HepG2 (cell line): ENCODE results near the gene TAPBP. TPM values are rescaled to one million over a fixed set of nuclear protein-coding genes. Genes with fewer than 3 reads are reported as not detected.

Source experiments
- ATAC-seq: fragments of 200-7000 bp; cut with Tn5 transposase; 3 replicates; pipeline ENCODE4 v1.9.1; 2020; ENCODE audit warnings: mild to moderate bottlenecking, moderate library complexity
- BruUV-seq: library from RNA; stranded (reverse); fragments of 400-500 nt; replicated peaks from 2 replicates; lab custom pipeline; 2021; lab: Mats Ljungman, UMichigan
- CTCF ChIA-PET: fragments of 300-600 bp; formaldehyde crosslinking; extraction: SDS; loops from one replicate; lab custom pipeline; 2021; ENCODE audit warnings: low total read pairs, inconsistent platforms, low intra/inter-chr PET ratio; lab: Yijun Ruan, JAX
- POLR2A ChIA-PET: fragments of 350-600 bp; sonication (Branson Sonifier 250); formaldehyde crosslinking; loops from one replicate; lab custom pipeline; 2020; ENCODE audit warnings: antibody characterized with exemption, inconsistent platforms; lab: Yijun Ruan, JAX
- DNase-seq: peaks from one replicate; pipeline ENCODE4 v3.0.0-alpha.2; 2015; ENCODE audit warnings: low spot score
- FAIRE-seq: peaks from 3 replicates; lab custom pipeline; 2011; peaks lifted over from hg19 to GRCh38; lab: Jason Lieb, UNC
- H2AFZ ChIP-seq: one replicate; pipeline ENCODE4 v1.6.1; 2011; ENCODE audit warnings: low read length, inconsistent platforms
- H3K27ac ChIP-seq: fragments of 300-600 bp; 3 replicates; pipeline ENCODE4 v1.8.0; 2011; ENCODE audit warnings: mixed run types, mild to moderate bottlenecking, mixed read lengths, low read length, inconsistent platforms; ENCODE audit not compliant: insufficient read depth; ENCODE audit errors: extremely low read length
- H3K27me3 ChIP-seq, 2 experiments: fragments of 200-600 bp in 1 of 2; 2 replicates in 1 of 2; 3 replicates in 1 of 2; pipeline versions ENCODE4 v1.6.0 to v1.8.0; 2011; ENCODE audit warnings: low read length in 2 of 2, mild to moderate bottlenecking in 2 of 2, moderate library complexity in 2 of 2, inconsistent platforms in 1 of 2; ENCODE audit not compliant: insufficient read depth in 2 of 2, control insufficient read depth in 1 of 2
- H3K36me3 ChIP-seq, 2 experiments: fragments of 200-600 bp in 1 of 2; replicated peaks in 1 of 2; 2 replicates in 1 of 2; 3 replicates in 1 of 2; pipeline versions ENCODE4 v1.5.1 to v1.8.0; 2011; ENCODE audit warnings: low read length in 2 of 2, inconsistent platforms in 1 of 2; ENCODE audit not compliant: insufficient read depth in 2 of 2, control insufficient read depth in 1 of 2
- H3K4me1 ChIP-seq: 2 replicates; pipeline ENCODE4 v1.5.1; 2012; ENCODE audit warnings: low read length, inconsistent platforms; ENCODE audit not compliant: insufficient read depth
- H3K4me2 ChIP-seq: 2 replicates; pipeline ENCODE4 v1.6.0; 2011; ENCODE audit warnings: low read depth, low read length, inconsistent platforms
- H3K4me3 ChIP-seq, 3 experiments: fragments of 200-600 bp in 1 of 3; sonication (generic), shearing (Covaris generic) in 1 of 3; replicated peaks in 1 of 3; 2 replicates each; pipeline ENCODE4 v1.5.1; 2011 to 2016; ENCODE audit warnings: low read length in 3 of 3, inconsistent platforms in 2 of 3, low read depth in 2 of 3, mild to moderate bottlenecking in 2 of 3, control low read depth in 1 of 3, mixed read lengths in 1 of 3; ENCODE audit not compliant: insufficient read depth in 1 of 3
- H3K79me2 ChIP-seq: one replicate; pipeline ENCODE4 v1.6.1; 2011; ENCODE audit warnings: low read length, inconsistent platforms; ENCODE audit not compliant: insufficient read depth
- H3K9ac ChIP-seq: 2 replicates; pipeline ENCODE4 v1.6.0; 2011; ENCODE audit warnings: mild to moderate bottlenecking, low read depth, low read length, inconsistent platforms; ENCODE audit not compliant: insufficient read depth
- H3K9me3 ChIP-seq: 2 replicates; pipeline ENCODE4 v1.5.1; 2012; ENCODE audit warnings: mild to moderate bottlenecking, low read length
- H4K20me1 ChIP-seq: 2 replicates; pipeline ENCODE4 v1.6.0; 2011; ENCODE audit warnings: inconsistent platforms, mild to moderate bottlenecking, low read length, moderate library complexity; ENCODE audit not compliant: insufficient read depth
- BCL6 ChIP-seq: IDR thresholded peaks from 2 replicates; pipeline ENCODE4 v1.6.1; 2016; ENCODE audit warnings: missing genetic modification reagents, missing compliant biosample characterization
- FOXM1 ChIP-seq: sonication (generic); formaldehyde crosslinking; IDR thresholded peaks from 2 replicates; pipeline ENCODE4 v1.5.0; 2020; ENCODE audit warnings: missing genetic modification reagents
- FOXP4 ChIP-seq: sonication (generic); formaldehyde crosslinking; IDR thresholded peaks from 2 replicates; pipeline ENCODE4 v1.4.0; 2020; ENCODE audit warnings: missing genetic modification reagents
- KDM5A ChIP-seq: fragments of 200-600 bp; sonication (generic); IDR thresholded peaks from 2 replicates; pipeline ENCODE4 v1.7.0; 2018; ENCODE audit warnings: antibody characterized with exemption, mild to moderate bottlenecking, low read length, borderline replicate concordance
- MAX ChIP-seq: IDR thresholded peaks from 2 replicates; pipeline ENCODE4 v1.6.1; 2012; ENCODE audit warnings: inconsistent platforms
- MXI1 ChIP-seq: IDR thresholded peaks from 3 replicates; pipeline ENCODE4 v1.6.1; 2012; ENCODE audit warnings: low read depth, low read length, inconsistent platforms, borderline replicate concordance
- RBFOX2 ChIP-seq: fragments of 200-400 bp; formaldehyde crosslinking; IDR thresholded peaks from 2 replicates; pipeline ENCODE4 v1.6.1; 2017; ENCODE audit warnings: low read depth, mild to moderate bottlenecking, low read length
- SRY ChIP-seq: sonication (generic); formaldehyde crosslinking; IDR thresholded peaks from 2 replicates; pipeline ENCODE4 v1.8.0; 2022; ENCODE audit warnings: mild to moderate bottlenecking, missing genetic modification reagents
- ZBTB1 ChIP-seq: sonication (generic); formaldehyde crosslinking; IDR thresholded peaks from 2 replicates; pipeline ENCODE4 v1.4.0; 2020; ENCODE audit warnings: missing genetic modification reagents, borderline replicate concordance
- ZBTB7B ChIP-seq: sonication (generic); formaldehyde crosslinking; IDR thresholded peaks from 2 replicates; pipeline ENCODE4 v1.4.0; 2020; ENCODE audit warnings: missing genetic modification reagents
- ZNF326 ChIP-seq: sonication (generic); formaldehyde crosslinking; IDR thresholded peaks from 2 replicates; pipeline ENCODE4 v1.4.0; 2020; ENCODE audit warnings: missing genetic modification reagents, borderline replicate concordance
- WGBS: methylation state at CpG from one replicate; pipeline ENCODE4 v1.1.6; 2017; ENCODE audit warnings: low lambda C conversion rate; 5-methylcytosine and 5-hydroxymethylcytosine counted together
- in situ Hi-C: cut with HindIII; loops from 2 replicates; pipeline ENCODE4 v1.10.0; 2017; ENCODE audit warnings: low pct_unique_long_range_greater_than_20kb; ENCODE audit not compliant: extremely low pct_ligation_motif_present
- intact Hi-C: fragments of 100-400 bp; cut with micrococcal nuclease; formaldehyde crosslinking; loops from one replicate; pipeline ENCODE4 v1.10.0; 2022; ENCODE audit not compliant: unreplicated experiment
- polyA plus RNA-seq, 8 experiments: library from polyadenylated mRNA; depleted of rRNA in 3 of 8; stranded (reverse) in 7 of 8; unstranded in 1 of 8; fragments of >200 nt; fragmentation: Illumina TruSeq in 4 of 8; extraction: Trizol in 4 of 8; gene quantifications; 2 replicates each; pipeline versions ENCODE4 v1.2.1 to v1.2.3, GENCODE V29; 2011 to 2016; ENCODE audit warnings: low read depth in 4 of 8, missing spikeins in 1 of 8, mixed read lengths in 1 of 8; ENCODE audit not compliant: insufficient read depth in 1 of 8
- total RNA-seq, 5 experiments: library from RNA; depleted of rRNA; stranded (reverse); fragments of >200 nt; fragmentation: Illumina TruSeq; extraction: Trizol; gene quantifications; 2 replicates each; pipeline ENCODE4 v1.2.3, GENCODE V29; 2016; ENCODE audit warnings: low read depth in 1 of 5

TAPBP gene
- total and polyA plus RNA-seq, 2 of the 13 experiments (the other 11 are each of a cell fraction or from before 2014, with no cell fraction given): 27.4 to 32.3 TPM

GRCh38 chr6:33252759-33253158 lies 61.1 kb downstream of the TAPBP start:
- no TSS peak for BruUV-seq
- H3K36me3 ChIP-seq: peaks cover 3 to 5% of the 10 kb centered on the region in 2 experiments; a peak in 4 of 5 replicates
- POLR2A ChIA-PET: no interaction called here
- H3K4me3 ChIP-seq: no peak overlapping the region
- H3K79me2 ChIP-seq: no peaks in the 10 kb centered on the region
- ATAC-seq (no peak), DNase-seq (no peak)
- no peaks in the 10 kb centered on the region for H3K27me3 ChIP-seq
- no peaks in the 10 kb centered on the region for H4K20me1 ChIP-seq
- H3K4me2 ChIP-seq: no peak overlapping the region
- H3K27ac ChIP-seq: no peak overlapping the region
- H3K4me1 ChIP-seq: peaks cover 37% of the 10 kb centered on the region
- no peaks in the 10 kb centered on the region for H3K9me3 ChIP-seq
- H3K9ac ChIP-seq: no peak overlapping the region
- CTCF ChIA-PET: no interaction called here
- in situ Hi-C loops: no loop called here
- intact Hi-C loops: no loop called here
- TF ChIP-seq RBFOX2: peak; percentile 26; the same call in 1 of the 2 replicates
- no peak for TF ChIP-seq KDM5A
- TF ChIP-seq ZBTB7B (CRISPR knock-in tag): no peak
- TF ChIP-seq, all 625 proteins: peak for 1
- H2AFZ ChIP-seq: no peak overlapping the region
- FAIRE-seq: no peak

- POLR2A ChIA-PET: interaction anchor here (0.6 to 5.1 kb wide), 6 partner anchors 10 to 280 kb away, joined by 3 to 94 read pairs (median 30); partner anchors contain the start of genes HSD17B8, RING1, RPS18 and VPS52
- Histone ChIP-seq H3K27me3 (no peaks in the 10 kb centered on the region; a peak in 1 of 5 replicates), H3K9me3 (no peaks in the 10 kb centered on the region), H4K20me1 (no peaks in the 10 kb centered on the region), H3K9ac (no peak overlapping the region), H3K4me2 (no peak overlapping the region), H3K27ac (no peak overlapping the region), H3K36me3 (peaks cover 0 to 5% of the 10 kb centered on the region in 2 experiments; a peak in 4 of 5 replicates), H3K79me2 (no peaks in the 10 kb centered on the region), H3K4me1 (peaks cover 37% of the 10 kb centered on the region), H3K4me3 (no peak overlapping the region), H2AFZ (no peak overlapping the region)
- 97% methylated on average over 5 of the region's 6 CpGs for WGBS
- CTCF ChIA-PET: no interaction called here
- no peak for FAIRE-seq
- no TSS peak for BruUV-seq
- in situ Hi-C loops: no loop called here
- DNase-seq: no peak
- no peak for ATAC-seq
- intact Hi-C loops: no loop called here
- TF ChIP-seq ZNF326 (CRISPR knock-in tag) (no peak), BCL6 (CRISPR knock-in tag) (peak; percentile 54), FOXM1 (CRISPR knock-in tag) (no peak), MXI1 (no peak), ZBTB1 (no peak), SRY (CRISPR knock-in tag) (no peak), FOXP4 (no peak), MAX (no peak), RBFOX2 (0 out of 2 replicates have a peak, but pooled peaks have one; percentile 30)
Observed at GRCh38 chr6:33251395-33252012, 62.4 kb downstream of the TAPBP start.
